OCI-LY1 (cell line): ENCODE measurements around the gene KRT3.

Source experiments
- H2AFZ ChIP-seq: fragments of 200-600 bp; sonication (generic), shearing (Covaris generic); 2 replicates; pipeline ENCODE4 v1.6.0; 2014; ENCODE audit warnings: antibody characterized with exemption, mild to moderate bottlenecking, low read length
- H3F3A ChIP-seq: fragments of 200-600 bp; sonication (generic), shearing (Covaris generic); 2 replicates; pipeline ENCODE4 v1.6.0; 2014; ENCODE audit warnings: mild to moderate bottlenecking, antibody characterized with exemption, low read length, moderate library complexity; ENCODE audit not compliant: insufficient read depth
- H3K27ac ChIP-seq: fragments of 200-600 bp; sonication (generic); 2 replicates; pipeline ENCODE4 v1.5.1; 2014; ENCODE audit warnings: low read length, mixed run types, mild to moderate bottlenecking, low read depth; ENCODE audit not compliant: poor library complexity, severe bottlenecking
- H3K27me3 ChIP-seq: fragments of 200-600 bp; sonication (generic); 2 replicates; pipeline ENCODE4 v1.6.0; 2014; ENCODE audit warnings: antibody characterized with exemption, mild to moderate bottlenecking, low read length, moderate library complexity; ENCODE audit not compliant: insufficient read depth
- H3K36me3 ChIP-seq: fragments of 200-600 bp; sonication (generic); 2 replicates; pipeline ENCODE4 v1.6.1; 2014; ENCODE audit warnings: mild to moderate bottlenecking, antibody characterized with exemption, low read length, moderate library complexity, mixed read lengths; ENCODE audit not compliant: insufficient read depth
- H3K4me1 ChIP-seq: fragments of 200-600 bp; sonication (generic); 2 replicates; pipeline ENCODE4 v1.5.1; 2014; ENCODE audit warnings: mild to moderate bottlenecking, low read length, moderate library complexity; ENCODE audit not compliant: insufficient read depth, severe bottlenecking
- H3K4me2 ChIP-seq: fragments of 200-600 bp; sonication (generic), shearing (Covaris generic); 2 replicates; pipeline ENCODE4 v1.6.1; 2014; ENCODE audit warnings: low read length
- H3K4me3 ChIP-seq: fragments of 200-600 bp; sonication (generic); 2 replicates; pipeline ENCODE4 v1.5.1; 2014; ENCODE audit warnings: low read length, low read depth, mild to moderate bottlenecking, mixed read lengths; ENCODE audit not compliant: poor library complexity, severe bottlenecking
- H3K79me2 ChIP-seq: fragments of 200-600 bp; shearing (Covaris generic); 2 replicates; pipeline ENCODE4 v1.6.1; 2016; ENCODE audit warnings: mixed run types, low read length, mixed read lengths; ENCODE audit not compliant: insufficient read depth
- H3K9ac ChIP-seq: fragments of 200-600 bp; sonication (generic), shearing (Covaris generic); 2 replicates; pipeline ENCODE4 v1.6.1; 2014; ENCODE audit warnings: mild to moderate bottlenecking, low read length, mixed read lengths
- H3K9me2 ChIP-seq: fragments of 200-600 bp; sonication (generic), shearing (Covaris generic); 2 replicates; pipeline ENCODE4 v1.6.1; 2014; ENCODE audit warnings: low read depth, mild to moderate bottlenecking, low read length, mixed read lengths
- H3K9me3 ChIP-seq: fragments of 200-600 bp; shearing (Covaris generic); 2 replicates; pipeline ENCODE4 v1.6.1; 2014; ENCODE audit warnings: low read length, mixed read lengths
- H4K20me1 ChIP-seq: fragments of 200-600 bp; sonication (generic), shearing (Covaris generic); 2 replicates; pipeline ENCODE4 v1.6.0; 2016; ENCODE audit warnings: mild to moderate bottlenecking, low read length; ENCODE audit not compliant: insufficient read depth
- CTCF ChIP-seq: fragments of 200-600 bp; sonication (generic), shearing (Covaris generic); IDR thresholded peaks from 2 replicates; pipeline ENCODE4 v1.5.1; 2017; ENCODE audit warnings: mild to moderate bottlenecking, antibody characterized with exemption, low read length, moderate library complexity, mixed read lengths
- EZH2 ChIP-seq: fragments of 200-600 bp; sonication (generic), shearing (Covaris generic); IDR thresholded peaks from 2 replicates; pipeline ENCODE4 v1.8.0; 2017; ENCODE audit warnings: borderline replicate concordance, mixed run types, mild to moderate bottlenecking, antibody characterized with exemption, low read length, moderate library complexity, mixed read lengths

KRT3 gene

DNA sequence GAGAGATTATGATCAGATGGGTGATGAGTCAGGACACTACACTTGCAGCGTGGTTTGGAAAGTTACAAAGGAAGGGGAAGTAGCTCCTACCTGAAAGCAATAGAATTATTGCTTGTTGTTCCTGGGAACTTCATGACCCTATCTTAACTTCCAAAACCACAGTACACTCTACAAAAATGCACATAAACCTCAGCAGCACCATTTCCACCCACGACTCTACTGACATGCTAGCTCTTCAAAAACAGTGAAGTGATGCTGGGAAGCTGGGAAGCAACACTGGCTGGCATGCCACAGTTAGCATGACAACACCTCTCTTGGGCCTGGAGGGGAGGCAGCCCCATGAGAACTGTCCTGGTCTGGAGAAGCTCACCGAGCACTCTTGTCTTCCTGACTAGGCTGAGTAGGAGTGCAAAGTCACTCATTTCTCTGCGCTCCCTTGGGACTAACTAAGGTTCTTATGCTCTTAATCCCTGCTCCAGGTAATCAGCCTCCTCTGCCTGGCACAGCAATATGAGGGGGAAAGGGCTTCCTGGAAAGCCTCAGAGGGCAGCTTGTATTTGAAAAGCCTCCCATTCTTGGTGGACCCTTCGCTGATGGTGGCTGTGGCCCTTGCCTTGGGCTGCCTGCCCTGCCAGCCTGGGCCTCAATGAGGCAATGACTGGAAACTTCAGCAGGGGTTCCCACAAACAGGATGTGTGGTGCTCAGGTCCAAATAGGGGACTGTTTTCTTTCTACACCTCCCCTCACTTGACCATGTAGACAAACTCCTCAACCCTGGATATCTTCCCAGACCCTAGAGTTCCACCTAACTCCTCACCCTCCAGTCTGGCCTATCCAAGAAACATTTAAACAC, 1.2 kb downstream of the KRT3 start:
- Histone ChIP-seq H3K9me3 (no peaks in the 10 kb centered on the region), H2AFZ (no peak overlapping the region), H3K27ac (no peak overlapping the region), H3F3A (no peaks in the 10 kb centered on the region), H4K20me1 (no peaks in the 10 kb centered on the region), H3K4me2 (no peak overlapping the region), H3K9me2 (no peaks in the 10 kb centered on the region), H3K4me1 (no peaks in the 10 kb centered on the region), H3K27me3 (peaks cover 3% of the 10 kb centered on the region; the same call in 1 of the 2 replicates), H3K36me3 (no peaks in the 10 kb centered on the region), H3K79me2 (no peaks in the 10 kb centered on the region), H3K9ac (no peak overlapping the region), H3K4me3 (no peak overlapping the region)
- TF ChIP-seq EZH2 = no peak
- no peak for TF ChIP-seq CTCF

DNA sequence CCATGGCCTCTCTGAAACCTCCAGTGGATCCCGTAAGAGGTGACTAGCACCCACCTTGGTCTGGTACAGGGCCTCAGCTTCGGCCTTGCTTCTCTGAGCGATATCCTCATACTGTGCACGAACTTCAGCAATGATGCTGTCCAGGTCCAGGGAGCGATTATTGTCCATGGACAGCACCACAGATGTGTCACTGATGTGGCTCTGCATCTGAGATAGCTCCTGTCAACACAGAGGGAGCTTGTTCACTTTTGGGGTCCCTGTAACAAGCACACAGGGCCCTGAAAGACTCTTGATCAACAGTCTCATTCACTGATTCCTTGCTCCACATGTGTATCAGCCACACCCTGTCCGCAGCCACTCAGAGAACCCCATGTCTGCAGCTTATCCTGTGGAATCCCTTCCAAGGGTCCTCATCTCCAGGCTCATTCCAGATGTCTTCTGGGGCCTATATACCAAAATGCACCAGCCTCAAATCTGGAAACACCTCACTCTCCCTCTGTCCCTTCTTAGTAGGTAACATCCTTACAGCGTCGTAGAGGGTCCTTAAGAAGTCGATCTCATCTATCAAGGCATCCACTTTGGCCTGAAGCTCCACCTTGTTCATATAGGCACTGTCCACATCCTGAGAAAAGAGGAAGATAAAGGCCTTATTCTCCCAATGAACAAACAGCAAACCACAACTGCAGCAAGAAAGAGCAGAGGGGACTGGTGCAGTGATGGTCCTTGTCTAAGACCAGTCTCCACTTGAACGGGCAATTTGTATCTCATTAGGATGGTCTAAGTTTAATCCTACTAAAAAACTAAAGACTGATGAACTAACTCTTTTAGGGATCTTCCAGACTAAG, 3.5 kb downstream of the KRT3 start:
- no peak for TF ChIP-seq CTCF
- TF ChIP-seq EZH2 = no peak
- H3K4me2 ChIP-seq = no peak overlapping the region
- no peak overlapping the region for H3K4me3 ChIP-seq
- no peak overlapping the region for H2AFZ ChIP-seq
- H4K20me1 ChIP-seq = no peaks in the 10 kb centered on the region
- H3K9me2 ChIP-seq = no peaks in the 10 kb centered on the region
- H3K27me3 ChIP-seq = no peaks in the 10 kb centered on the region
- H3F3A ChIP-seq = no peaks in the 10 kb centered on the region
- H3K36me3 ChIP-seq = no peaks in the 10 kb centered on the region
- no peaks in the 10 kb centered on the region for H3K79me2 ChIP-seq
- no peaks in the 10 kb centered on the region for H3K4me1 ChIP-seq
- no peak overlapping the region for H3K9ac ChIP-seq
- no peak overlapping the region for H3K27ac ChIP-seq
- no peaks in the 10 kb centered on the region for H3K9me3 ChIP-seq

- TF ChIP-seq EZH2 (no peak), CTCF (no peak)
- no peaks in the 10 kb centered on the region for H3F3A ChIP-seq
- no peaks in the 10 kb centered on the region for H3K27me3 ChIP-seq
- no peak overlapping the region for H3K27ac ChIP-seq
- no peaks in the 10 kb centered on the region for H3K9me3 ChIP-seq
- H3K9me2 ChIP-seq = no peaks in the 10 kb centered on the region
- H3K4me3 ChIP-seq = no peak overlapping the region
- H3K4me2 ChIP-seq = no peak overlapping the region
- H3K79me2 ChIP-seq = no peaks in the 10 kb centered on the region
- H2AFZ ChIP-seq = no peak overlapping the region
- no peaks in the 10 kb centered on the region for H3K4me1 ChIP-seq
- no peak overlapping the region for H3K9ac ChIP-seq
- H3K36me3 ChIP-seq = no peaks in the 10 kb centered on the region
- no peaks in the 10 kb centered on the region for H4K20me1 ChIP-seq
Measured at GRCh38 chr12:52791271-52792184, 4.4 kb downstream of the KRT3 start.
